BLaER1 (cell line): ENCODE results near the gene PPP2R5E.
A peak's percentile ranks its signal among the peaks of the same experiment; 100 is the strongest.
"Not testable (repeated sequence)": the region's sequence is repeated elsewhere in the genome, so short reads cannot be mapped to it uniquely, and the experiment has no call there.

Source experiments
- H3K27ac ChIP-seq: shearing (Covaris generic); formaldehyde crosslinking; 2 replicates; pipeline ENCODE4 v1.8.1; 2022
- H3K27me3 ChIP-seq: shearing (Covaris generic); formaldehyde crosslinking; 2 replicates; pipeline ENCODE4 v1.8.1; 2022
- H3K36me3 ChIP-seq: shearing (Covaris generic); formaldehyde crosslinking; 2 replicates; pipeline ENCODE4 v1.8.1; 2022
- H3K4me1 ChIP-seq: shearing (Covaris generic); formaldehyde crosslinking; 2 replicates; pipeline ENCODE4 v1.8.1; 2022
- H3K4me2 ChIP-seq: shearing (Covaris generic); formaldehyde crosslinking; 2 replicates; pipeline ENCODE4 v1.8.1; 2022
- H3K4me3 ChIP-seq: shearing (Covaris generic); formaldehyde crosslinking; 2 replicates; pipeline ENCODE4 v1.8.1; 2022
- H3K9ac ChIP-seq: shearing (Covaris generic); formaldehyde crosslinking; 2 replicates; pipeline ENCODE4 v1.8.1; 2022
- H3K9me3 ChIP-seq: shearing (Covaris generic); formaldehyde crosslinking; 2 replicates; pipeline ENCODE4 v1.8.1; 2022
- H4K20me1 ChIP-seq: shearing (Covaris generic); formaldehyde crosslinking; 2 replicates; pipeline ENCODE4 v1.8.1; 2022
- Cebpa-rat ChIP-seq: shearing (Covaris generic); IDR thresholded peaks from 2 replicates; pipeline ENCODE4 v1.8.1; 2022

PPP2R5E gene

DNA sequence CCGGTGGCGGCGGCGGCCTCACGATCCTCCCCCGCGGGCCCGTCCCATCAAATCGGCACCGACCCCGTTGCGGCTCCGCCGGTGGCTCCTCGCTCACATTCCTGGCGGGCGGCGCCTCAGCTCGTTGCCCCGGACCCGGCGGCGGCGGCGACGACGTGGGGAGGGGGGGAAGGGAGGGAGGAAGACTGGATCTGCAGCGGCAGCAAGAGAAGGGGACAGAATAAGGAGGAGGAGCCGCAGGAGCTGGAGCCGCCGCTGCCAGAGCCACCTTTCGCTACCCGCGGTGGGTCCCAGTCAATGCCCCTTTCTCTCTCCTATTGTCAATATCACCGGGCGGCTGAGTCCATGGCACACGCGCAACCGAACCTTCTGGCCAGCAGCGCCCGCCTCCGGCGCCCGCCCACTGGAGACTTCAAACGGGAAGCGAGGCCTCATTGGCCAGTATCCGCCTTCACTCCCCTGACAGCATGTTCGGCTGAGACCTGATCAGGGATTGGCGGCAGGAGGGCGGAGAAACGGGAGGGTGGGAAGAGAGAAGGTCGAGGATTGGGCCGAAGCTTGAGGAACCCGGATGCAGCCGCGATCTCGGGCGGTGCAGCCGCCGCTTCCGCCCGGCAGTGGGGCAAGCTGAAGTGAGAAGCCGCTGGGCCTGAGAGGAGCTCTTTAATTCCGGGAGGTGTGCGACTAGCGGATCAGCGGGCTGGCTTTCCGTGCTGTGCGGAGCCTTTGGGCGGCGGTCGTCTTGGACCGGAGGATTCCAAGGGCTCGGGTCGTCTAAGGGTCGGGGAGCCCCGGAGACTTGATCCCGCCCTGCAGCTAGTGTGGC lies at the start of gene PPP2R5E:
Gene PPP2R5E (minus strand): TSS at position 378 of the 826 bp plus-strand sequence. CDS start 3,692 bp downstream, outside the sequence.
- Histone ChIP-seq H3K4me3 (peak within 1 kb of the TSS; percentile 96), H3K27ac (peak within 1 kb of the TSS; percentile 91), H3K36me3 (peaks cover 24% of the 10 kb centered on the region), H3K4me2 (peak within 1 kb of the TSS; percentile 95), H3K4me1 (peaks cover 22% of the 10 kb centered on the region), H3K27me3 (no peaks in the 10 kb centered on the region), H3K9ac (peak within 1 kb of the TSS; percentile 93), H4K20me1 (peaks cover 30% of the 10 kb centered on the region), H3K9me3 (no peaks in the 10 kb centered on the region)
- no peak for TF ChIP-seq Cebpa-rat

DNA sequence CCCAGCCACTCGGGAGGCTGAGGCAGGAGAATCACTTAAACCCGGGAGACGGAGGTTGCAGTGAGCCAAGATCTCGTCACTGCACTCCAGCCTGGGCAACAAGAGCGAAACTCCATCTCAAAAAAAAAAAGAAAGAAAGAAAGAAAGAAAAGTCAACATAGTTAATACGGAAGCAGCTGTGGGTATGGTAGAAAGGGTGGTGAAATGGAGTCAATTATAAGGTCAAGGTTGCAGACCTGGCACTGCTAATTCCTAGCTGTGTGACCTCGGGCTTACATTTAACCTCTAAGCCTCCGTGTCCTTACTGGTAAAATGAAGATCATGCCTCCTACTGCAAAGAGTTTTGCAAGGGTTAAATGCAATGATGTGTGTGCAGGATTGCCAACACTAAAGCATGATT lies 39.9 kb upstream of the PPP2R5E start:
- not testable (repeated sequence) for H3K4me2 ChIP-seq, H3K4me3 ChIP-seq, H3K9ac ChIP-seq, H3K4me1 ChIP-seq, H4K20me1 ChIP-seq, H3K9me3 ChIP-seq, H3K27ac ChIP-seq, H3K27me3 ChIP-seq, H3K36me3 ChIP-seq

DNA sequence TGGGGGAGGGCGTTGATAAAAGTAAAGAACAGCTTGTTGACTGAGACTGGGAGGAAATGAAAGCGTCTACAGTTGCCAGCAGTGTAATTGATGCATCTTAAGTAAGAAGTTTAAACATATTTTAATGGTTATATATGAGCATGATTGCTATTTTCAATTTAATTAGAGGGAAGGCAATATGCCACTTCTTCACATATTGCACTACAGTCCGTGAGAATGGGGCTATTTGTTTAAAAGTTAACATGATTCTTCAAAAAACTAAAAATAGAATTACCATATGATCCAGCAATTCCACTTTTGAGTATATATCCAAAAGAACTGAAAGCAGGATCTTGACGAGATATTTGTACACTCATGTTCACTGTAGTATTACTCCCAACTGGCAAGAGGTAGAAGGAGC lies 38.3 kb upstream of the PPP2R5E start:
- no peak overlapping the region for H3K4me2 ChIP-seq
- H4K20me1 ChIP-seq, result no peaks in the 10 kb centered on the region
- no peak for TF ChIP-seq Cebpa-rat
- H3K9me3 ChIP-seq, result no peaks in the 10 kb centered on the region
- no peaks in the 10 kb centered on the region for H3K4me1 ChIP-seq
- no peaks in the 10 kb centered on the region for H3K36me3 ChIP-seq
- no peak overlapping the region for H3K4me3 ChIP-seq
- no peak overlapping the region for H3K9ac ChIP-seq
- H3K27ac ChIP-seq, result no peak overlapping the region
- no peaks in the 10 kb centered on the region for H3K27me3 ChIP-seq

DNA sequence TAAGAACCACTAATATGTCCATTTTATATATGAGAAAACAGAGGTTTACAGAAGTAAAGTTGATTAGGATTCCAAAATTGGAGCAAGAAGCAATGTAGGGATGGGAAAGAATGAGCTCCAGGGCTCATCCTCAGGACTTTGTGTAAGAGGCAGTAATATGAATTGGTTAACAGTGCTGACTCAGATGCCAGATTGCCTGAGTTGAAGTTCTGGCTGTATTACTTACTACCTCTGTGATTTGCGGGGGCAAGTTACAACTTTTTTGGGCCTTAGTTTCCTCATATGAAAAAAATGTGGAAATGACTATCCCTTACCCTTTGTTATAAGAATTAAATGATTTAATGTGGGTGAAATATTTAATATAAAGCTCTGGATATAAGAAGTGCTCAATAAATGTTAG lies 35.1 kb upstream of the PPP2R5E start:
- TF ChIP-seq Cebpa-rat, result no peak
- Histone ChIP-seq H4K20me1 (no peaks in the 10 kb centered on the region), H3K27me3 (no peaks in the 10 kb centered on the region), H3K36me3 (no peaks in the 10 kb centered on the region), H3K4me3 (no peak overlapping the region), H3K4me2 (no peak overlapping the region), H3K9ac (no peak overlapping the region), H3K9me3 (no peaks in the 10 kb centered on the region), H3K27ac (no peak overlapping the region), H3K4me1 (no peaks in the 10 kb centered on the region)

DNA sequence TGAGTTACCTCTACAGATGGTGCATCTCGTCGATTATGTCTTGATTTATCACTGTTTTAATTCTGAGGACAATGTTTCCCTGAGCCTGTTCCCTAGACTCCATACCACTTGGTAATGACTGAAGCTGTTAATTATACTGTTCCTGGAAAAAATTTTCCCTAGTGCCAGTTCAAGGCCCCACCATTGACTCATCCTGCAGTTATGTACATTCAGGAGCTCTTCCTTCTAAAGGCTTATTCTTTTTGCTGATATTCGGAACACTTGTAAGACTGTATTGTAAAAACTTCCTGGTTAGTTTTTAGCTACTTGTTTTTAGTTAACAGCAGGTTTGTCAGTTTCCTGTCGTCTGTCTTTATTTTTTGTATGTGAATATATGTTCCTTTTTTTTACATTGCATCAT lies 30.4 kb upstream of the PPP2R5E start:
- Histone ChIP-seq H3K27ac (no peak overlapping the region), H3K4me1 (no peaks in the 10 kb centered on the region), H3K4me2 (no peak overlapping the region), H3K9ac (no peak overlapping the region), H3K4me3 (no peak overlapping the region), H3K27me3 (no peaks in the 10 kb centered on the region), H4K20me1 (no peaks in the 10 kb centered on the region), H3K9me3 (no peaks in the 10 kb centered on the region), H3K36me3 (no peaks in the 10 kb centered on the region)
- TF ChIP-seq Cebpa-rat, result no peak

DNA sequence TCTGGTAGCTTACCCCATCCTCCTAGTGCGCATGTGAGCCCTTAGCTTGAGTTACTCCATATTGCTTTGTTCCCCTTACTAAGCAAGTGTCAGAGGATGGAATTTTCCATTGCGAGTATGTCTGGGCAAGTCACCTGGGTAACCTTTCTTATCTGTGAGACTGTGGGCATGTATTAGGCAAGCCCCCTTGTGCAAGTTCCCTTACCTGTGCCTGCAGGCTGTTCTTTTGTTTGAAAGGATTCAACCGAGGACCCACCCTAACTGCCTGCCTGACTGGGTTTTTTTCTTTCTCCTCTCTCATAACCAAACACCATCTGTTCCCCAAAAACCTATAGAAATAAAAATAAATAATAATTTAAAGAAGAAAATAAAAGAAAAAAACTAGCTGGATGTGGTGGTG lies 22.3 kb upstream of the PPP2R5E start:
- Histone ChIP-seq H3K27me3 (no peaks in the 10 kb centered on the region), H3K36me3 (no peaks in the 10 kb centered on the region), H3K27ac (no peak overlapping the region), H3K9me3 (no peaks in the 10 kb centered on the region), H3K9ac (no peak overlapping the region), H3K4me2 (no peak overlapping the region), H3K4me1 (no peaks in the 10 kb centered on the region), H3K4me3 (no peak overlapping the region), H4K20me1 (no peaks in the 10 kb centered on the region)
- no peak for TF ChIP-seq Cebpa-rat

DNA sequence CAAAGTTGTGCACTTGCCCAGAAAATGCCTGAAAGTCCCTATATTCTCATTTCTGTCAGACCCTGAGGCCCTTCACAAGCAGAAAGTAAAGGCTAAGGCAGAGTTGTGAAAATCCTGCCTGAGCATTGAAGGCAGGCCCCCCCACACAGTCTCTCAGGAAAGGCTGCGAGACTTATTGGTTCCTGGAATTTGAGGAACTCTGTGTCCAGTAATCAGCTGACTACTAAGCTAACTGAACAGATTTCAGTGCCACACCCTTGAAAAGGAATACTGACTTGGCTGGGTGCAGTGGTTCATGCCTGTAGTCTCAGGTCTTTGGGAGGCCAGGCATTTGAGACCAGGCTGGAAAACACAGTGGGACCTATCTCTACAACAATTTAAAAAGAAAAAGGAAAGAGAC lies 21.1 kb upstream of the PPP2R5E start:
- Histone ChIP-seq H4K20me1 (no peaks in the 10 kb centered on the region), H3K4me1 (no peaks in the 10 kb centered on the region), H3K36me3 (no peaks in the 10 kb centered on the region), H3K9me3 (no peaks in the 10 kb centered on the region), H3K27ac (no peak overlapping the region), H3K27me3 (no peaks in the 10 kb centered on the region), H3K4me2 (no peak overlapping the region), H3K9ac (no peak overlapping the region), H3K4me3 (no peak overlapping the region)
- no peak for TF ChIP-seq Cebpa-rat

DNA sequence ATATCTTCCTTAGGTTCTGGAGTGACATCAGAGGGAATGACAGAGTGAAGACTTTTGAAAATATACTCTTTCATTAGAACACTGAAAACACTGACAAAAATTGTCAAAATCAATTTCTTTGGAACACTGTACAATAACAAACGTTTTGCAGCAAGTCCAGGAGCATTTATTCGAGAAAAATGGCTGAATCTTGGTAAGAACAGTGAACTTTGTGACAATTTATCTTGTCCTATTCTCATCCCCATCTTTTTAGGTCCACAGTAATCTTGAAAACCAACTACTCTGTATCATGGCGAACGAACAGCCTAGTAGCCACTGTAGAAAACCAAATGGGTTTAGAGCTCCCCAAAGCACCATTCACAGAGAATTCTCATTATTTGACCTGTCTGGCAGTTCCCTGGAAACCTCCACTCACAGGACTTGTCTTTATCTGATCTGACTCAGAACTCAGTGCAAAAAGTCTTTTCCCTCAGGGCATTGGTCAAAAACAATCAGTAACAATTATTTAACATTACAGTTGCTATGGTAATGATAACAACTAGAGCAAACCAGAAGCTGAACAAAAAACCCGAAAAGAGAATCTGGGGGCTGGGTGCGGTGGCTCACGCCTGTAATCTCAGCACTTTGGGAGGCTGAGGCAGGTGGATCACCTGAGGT lies 20.3 kb upstream of the PPP2R5E start:
- H3K36me3 ChIP-seq, result no peaks in the 10 kb centered on the region
- no peak overlapping the region for H3K4me2 ChIP-seq
- TF ChIP-seq Cebpa-rat, result no peak
- no peaks in the 10 kb centered on the region for H4K20me1 ChIP-seq
- H3K9me3 ChIP-seq, result no peaks in the 10 kb centered on the region
- H3K4me3 ChIP-seq, result no peak overlapping the region
- H3K9ac ChIP-seq, result no peak overlapping the region
- H3K27ac ChIP-seq, result no peak overlapping the region
- no peaks in the 10 kb centered on the region for H3K4me1 ChIP-seq
- H3K27me3 ChIP-seq, result no peaks in the 10 kb centered on the region

DNA sequence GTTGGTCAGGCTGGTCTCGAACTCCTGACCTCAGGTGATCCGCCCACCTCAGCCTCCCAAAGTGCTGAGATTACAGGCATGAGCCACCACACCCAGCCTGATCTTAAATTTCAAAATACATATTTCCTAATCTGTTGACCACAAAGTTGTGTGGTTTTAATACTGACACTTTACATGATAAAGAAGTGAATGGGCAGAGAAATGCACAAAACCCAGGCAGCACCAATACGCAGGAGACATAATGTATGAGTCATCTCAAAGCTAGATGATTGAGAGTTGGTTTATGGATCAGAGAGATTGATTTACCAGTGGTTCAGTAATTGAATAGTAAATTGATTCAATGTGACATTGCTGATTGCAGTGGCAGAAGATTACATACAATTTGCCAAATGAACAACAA lies 19.2 kb upstream of the PPP2R5E start:
- Histone ChIP-seq H3K36me3 (no peaks in the 10 kb centered on the region), H3K9me3 (no peaks in the 10 kb centered on the region), H3K9ac (no peak overlapping the region), H3K4me2 (no peak overlapping the region), H3K4me3 (no peak overlapping the region), H3K27me3 (no peaks in the 10 kb centered on the region), H4K20me1 (no peaks in the 10 kb centered on the region), H3K4me1 (no peaks in the 10 kb centered on the region), H3K27ac (no peak overlapping the region)
- TF ChIP-seq Cebpa-rat, result no peak

DNA sequence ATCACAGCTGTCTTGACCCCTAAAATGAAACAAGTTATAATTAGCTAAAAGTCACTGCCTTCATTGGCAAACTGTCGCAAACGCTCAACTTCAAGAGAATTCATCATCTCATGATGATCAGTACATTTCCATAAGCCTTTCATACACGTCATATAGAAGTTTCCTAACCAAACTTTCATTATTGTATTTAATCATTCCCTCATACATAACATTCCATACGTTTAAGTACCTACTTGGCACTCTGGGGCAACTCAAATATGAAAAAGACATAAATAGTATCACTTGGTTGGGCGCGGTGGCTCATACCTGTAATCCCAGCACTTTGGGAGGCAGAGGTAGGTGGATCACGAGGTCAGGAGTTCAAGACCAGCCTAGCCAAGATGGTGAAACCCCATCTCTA lies 12.4 kb upstream of the PPP2R5E start:
- Histone ChIP-seq H4K20me1 (no peaks in the 10 kb centered on the region), H3K27me3 (no peaks in the 10 kb centered on the region), H3K9ac (no peak overlapping the region), H3K4me2 (no peak overlapping the region), H3K4me3 (no peak overlapping the region), H3K36me3 (no peaks in the 10 kb centered on the region), H3K27ac (no peak overlapping the region), H3K9me3 (no peaks in the 10 kb centered on the region), H3K4me1 (no peaks in the 10 kb centered on the region)
- no peak for TF ChIP-seq Cebpa-rat
